ENCODE measurements around the gene ELL. TPM values are rescaled to one million over a fixed set of nuclear protein-coding genes. Genes with fewer than 3 reads are reported as not detected.

The ELL gene
- total and polyA plus RNA-seq, 9 of the 15 experiments (the other 6 are each of a cell fraction or from before 2014, with no cell fraction given), result 0.24 to 22.5 (median 4.1) TPM

GRCh38 chr19:18433015-18433691 lies 88.7 kb downstream of the ELL start (continued):
- TF ChIP-seq, protein P1, sequence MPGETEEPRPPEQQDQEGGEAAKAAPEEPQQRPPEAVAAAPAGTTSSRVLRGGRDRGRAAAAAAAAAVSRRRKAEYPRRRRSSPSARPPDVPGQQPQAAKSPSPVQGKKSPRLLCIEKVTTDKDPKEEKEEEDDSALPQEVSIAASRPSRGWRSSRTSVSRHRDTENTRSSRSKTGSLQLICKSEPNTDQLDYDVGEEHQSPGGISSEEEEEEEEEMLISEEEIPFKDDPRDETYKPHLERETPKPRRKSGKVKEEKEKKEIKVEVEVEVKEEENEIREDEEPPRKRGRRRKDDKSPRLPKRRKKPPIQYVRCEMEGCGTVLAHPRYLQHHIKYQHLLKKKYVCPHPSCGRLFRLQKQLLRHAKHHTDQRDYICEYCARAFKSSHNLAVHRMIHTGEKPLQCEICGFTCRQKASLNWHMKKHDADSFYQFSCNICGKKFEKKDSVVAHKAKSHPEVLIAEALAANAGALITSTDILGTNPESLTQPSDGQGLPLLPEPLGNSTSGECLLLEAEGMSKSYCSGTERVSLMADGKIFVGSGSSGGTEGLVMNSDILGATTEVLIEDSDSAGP (CRISPR knock-in tag; IDR thresholded peaks at IDR 0.05), result 0 out of 2 replicates have a peak, but pooled peaks have one; percentile 37
- TF ChIP-seq ZNF561 (CRISPR knock-in tag; conservative IDR thresholded peaks at IDR 0.05), result no peak
- TF ChIP-seq U2AF2 (optimal IDR thresholded peaks at IDR 0.05; ENCODE audit: low read depth, low read length), result no peak
- no peak for TF ChIP-seq NFE2L1 (tag; IDR thresholded peaks at IDR 0.05; ENCODE audit: borderline replicate concordance, low read depth)
- TF ChIP-seq RBM14 (IDR thresholded peaks at IDR 0.05; ENCODE audit: borderline replicate concordance, insufficient read depth, low read depth, low read length), result no peak
- TF ChIP-seq PHB2 (IDR thresholded peaks at IDR 0.05; ENCODE audit: low read depth), result no peak
- TF ChIP-seq, protein P2, sequence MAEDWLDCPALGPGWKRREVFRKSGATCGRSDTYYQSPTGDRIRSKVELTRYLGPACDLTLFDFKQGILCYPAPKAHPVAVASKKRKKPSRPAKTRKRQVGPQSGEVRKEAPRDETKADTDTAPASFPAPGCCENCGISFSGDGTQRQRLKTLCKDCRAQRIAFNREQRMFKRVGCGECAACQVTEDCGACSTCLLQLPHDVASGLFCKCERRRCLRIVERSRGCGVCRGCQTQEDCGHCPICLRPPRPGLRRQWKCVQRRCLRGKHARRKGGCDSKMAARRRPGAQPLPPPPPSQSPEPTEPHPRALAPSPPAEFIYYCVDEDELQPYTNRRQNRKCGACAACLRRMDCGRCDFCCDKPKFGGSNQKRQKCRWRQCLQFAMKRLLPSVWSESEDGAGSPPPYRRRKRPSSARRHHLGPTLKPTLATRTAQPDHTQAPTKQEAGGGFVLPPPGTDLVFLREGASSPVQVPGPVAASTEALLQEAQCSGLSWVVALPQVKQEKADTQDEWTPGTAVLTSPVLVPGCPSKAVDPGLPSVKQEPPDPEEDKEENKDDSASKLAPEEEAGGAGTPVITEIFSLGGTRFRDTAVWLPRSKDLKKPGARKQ (CRISPR knock-in tag; IDR thresholded peaks at IDR 0.05), result no peak
- no peak for TF ChIP-seq ZNF143 (CRISPR knock-in tag; IDR thresholded peaks at IDR 0.05)
- 0 out of 4 replicates have a peak, but pooled peaks of 1 of the 2 experiments have one; percentile 36 for TF ChIP-seq SIN3A (IDR thresholded peaks at IDR 0.05; ENCODE audit: borderline replicate concordance in 2 of 2, control insufficient read depth in 1 of 2, low read depth in 2 of 2, low read length in 2 of 2)
- no peak for TF ChIP-seq C11orf30 (IDR thresholded peaks at IDR 0.05; ENCODE audit: low read depth)
- peak; percentile 69; the same call in 1 of the 2 replicates for TF ChIP-seq POLR2A (conservative IDR thresholded peaks at IDR 0.05)
- TF ChIP-seq, protein P3, sequence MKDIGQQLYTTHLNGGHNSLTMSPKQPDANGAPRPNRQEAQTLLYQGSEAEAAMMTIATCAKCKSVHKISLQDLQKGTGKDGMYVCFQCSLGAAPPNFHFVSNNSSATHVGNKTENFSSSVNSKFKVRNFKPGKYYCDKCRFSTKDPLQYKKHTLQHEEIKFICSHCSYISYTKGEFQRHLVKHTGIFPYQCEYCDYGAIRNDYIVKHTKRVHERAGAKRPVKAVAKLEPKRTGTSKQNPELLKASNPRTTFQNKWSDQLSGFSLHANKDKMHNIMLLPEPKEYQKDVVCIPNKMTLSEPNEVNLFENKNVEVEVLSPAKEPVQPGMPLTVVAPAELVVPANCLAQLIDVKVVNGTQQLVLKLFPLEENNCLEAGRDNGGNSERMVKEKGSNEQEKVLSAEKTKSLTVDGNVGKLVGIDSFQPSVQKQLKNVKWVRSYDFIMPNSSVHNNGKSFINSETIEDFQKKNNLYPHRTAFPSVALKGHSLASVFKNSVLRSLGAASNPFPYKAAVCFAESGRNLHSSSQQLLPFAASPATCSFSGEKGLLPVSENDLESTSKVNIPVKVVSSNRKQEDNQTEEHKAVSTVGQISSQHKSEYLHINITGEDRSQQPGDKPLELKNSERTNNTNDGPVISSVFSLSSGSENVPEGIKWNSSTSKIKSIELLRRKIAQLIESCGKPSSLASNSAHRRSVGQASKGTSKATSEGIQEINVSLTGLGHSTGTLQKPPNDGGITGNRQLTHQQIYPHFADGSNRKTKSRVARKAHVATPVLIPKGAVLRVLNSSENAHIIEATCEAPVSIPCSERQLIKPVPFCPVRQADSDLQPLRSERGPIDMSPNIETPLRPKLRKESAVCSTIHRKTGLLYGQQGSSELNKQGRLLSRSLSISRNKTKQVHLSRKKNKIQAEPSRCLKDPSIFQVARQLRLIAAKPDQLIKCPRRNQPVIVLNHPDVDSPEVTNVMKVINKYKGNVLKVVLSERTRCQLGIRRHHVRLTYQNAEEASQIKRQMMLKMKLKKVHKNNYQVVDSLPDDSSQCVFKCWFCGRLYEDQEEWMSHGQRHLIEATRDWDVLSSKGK (CRISPR knock-in tag; IDR thresholded peaks at IDR 0.05), result no peak
- TF ChIP-seq ESRRB (CRISPR knock-in tag; IDR thresholded peaks at IDR 0.05; ENCODE audit: borderline replicate concordance), result no peak
- no peak for TF ChIP-seq TBP (optimal IDR thresholded peaks at IDR 0.05; ENCODE audit: low read depth, low read length)
- no peak for TF ChIP-seq KLF6 (CRISPR knock-in tag; IDR thresholded peaks at IDR 0.05; ENCODE audit: borderline replicate concordance)
- no peak for TF ChIP-seq PPARD (CRISPR knock-in tag; IDR thresholded peaks at IDR 0.05)
- no peak for TF ChIP-seq ZSCAN29 (IDR thresholded peaks at IDR 0.05)
- TF ChIP-seq ZBTB43 (CRISPR knock-in tag; IDR thresholded peaks at IDR 0.05), result no peak
- no peak for TF ChIP-seq TCF7L2 (IDR thresholded peaks at IDR 0.05; ENCODE audit: low read depth, low read length)
- TF ChIP-seq FOXP1 (CRISPR knock-in tag; IDR thresholded peaks at IDR 0.05), result no peak
